HFFc6 (cell line): ENCODE measurements around the gene TOX2. TPM values are rescaled to one million over a fixed set of nuclear protein-coding genes. Genes with fewer than 3 reads are reported as not detected.

ENCODE experiments used
- DNase-seq: peaks from one replicate; pipeline ENCODE4 v3.0.0-alpha.2; 2018
- H3K27ac Mint-ChIP-seq: 2 replicates; pipeline ENCODE4 v1.8.0; 2020; ENCODE audit warnings: mild to moderate bottlenecking, mixed read lengths
- H3K27me3 Mint-ChIP-seq: 2 replicates; pipeline ENCODE4 v1.8.0; 2021; ENCODE audit warnings: mild to moderate bottlenecking, moderate library complexity, mixed read lengths; ENCODE audit not compliant: insufficient read depth
- H3K36me3 Mint-ChIP-seq: 2 replicates; pipeline ENCODE4 v1.8.0; 2021; ENCODE audit warnings: low read depth, mixed read lengths
- H3K4me1 Mint-ChIP-seq: 2 replicates; pipeline ENCODE4 v1.8.0; 2020; ENCODE audit warnings: low read depth, mixed read lengths
- H3K4me3 Mint-ChIP-seq: 2 replicates; pipeline ENCODE4 v1.8.0; 2020; ENCODE audit warnings: mild to moderate bottlenecking, moderate library complexity, mixed read lengths
- H3K9me3 Mint-ChIP-seq: 2 replicates; pipeline ENCODE4 v1.8.0; 2020; ENCODE audit warnings: mild to moderate bottlenecking, mixed read lengths
- total RNA-seq, 6 experiments: library from RNA; stranded (reverse); fragmentation: NEBNext Ultra II Directional; extraction: Animal tissue kit (Norgen Biotek cat#: 25700); gene quantifications; 2 replicates in 1 of 6; 3 replicates in 5 of 6; pipeline ENCODE4 v1.2.3, GENCODE V29; 2021
- TF ChIP-seq, protein P1 (sequence below): fragments of 200-600 bp; sonication (generic); IDR thresholded peaks from 2 replicates; pipeline ENCODE4 v1.5.0; 2021; ENCODE audit warnings: antibody characterized with exemption, mild to moderate bottlenecking

Gene TOX2
- total RNA-seq, 6 experiments from 2014 or later = 46.1 to 68.2 (median 60.2) TPM

DNA sequence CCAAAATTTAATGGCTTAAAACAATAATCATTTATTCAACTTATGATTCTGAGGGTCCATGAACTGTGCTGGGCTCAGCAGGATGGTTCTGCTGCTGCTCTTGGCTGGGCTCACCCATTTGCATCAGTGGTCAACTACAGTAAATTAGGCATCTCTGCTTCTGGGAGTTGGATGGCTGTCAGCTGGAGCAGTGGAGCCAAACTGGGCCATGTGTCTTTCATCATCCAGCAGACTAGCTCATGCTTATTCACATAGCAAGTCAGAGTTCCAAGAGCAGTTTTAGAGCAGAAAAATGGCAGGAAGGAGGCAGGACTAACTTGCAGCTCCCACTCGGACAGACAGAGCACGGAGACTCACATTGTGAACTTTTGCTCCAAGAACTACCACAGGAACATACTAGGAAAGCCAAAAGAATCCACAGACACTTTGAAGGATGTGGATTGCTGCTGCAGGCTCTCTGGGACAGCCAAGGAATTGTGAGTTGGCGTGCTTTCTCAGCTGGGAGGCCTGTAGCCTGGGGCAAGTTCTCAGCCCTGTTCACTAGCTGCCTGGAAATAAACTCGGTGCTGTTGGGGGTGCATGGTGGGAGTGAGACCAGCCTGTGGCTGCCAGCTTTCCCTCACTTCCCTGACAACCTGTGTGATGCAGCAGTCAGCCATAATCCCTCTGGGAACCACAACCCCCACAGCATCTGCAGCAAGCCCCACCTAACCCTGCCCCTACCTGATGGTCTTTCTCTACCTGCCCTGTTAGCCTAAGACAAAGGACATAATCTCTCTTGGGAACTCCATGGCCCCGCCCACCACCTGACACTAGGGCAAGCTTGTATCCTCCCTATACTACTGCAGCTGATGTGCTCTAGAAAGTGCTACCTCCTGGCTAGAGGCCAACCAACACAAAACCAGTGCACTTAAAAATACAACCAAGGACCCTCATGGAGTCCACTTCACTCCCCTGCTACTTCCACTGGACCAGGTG is 143.3 kb downstream of the TOX2 start:
- Mint-ChIP-seq H3K27ac (no peak overlapping the region), H3K4me3 (no peak overlapping the region), H3K27me3 (no peaks in the 10 kb centered on the region; the same call in 1 of the 2 replicates), H3K9me3 (peaks cover 6% of the 10 kb centered on the region; the same call in 1 of the 2 replicates), H3K36me3 (peaks cover 72% of the 10 kb centered on the region), H3K4me1 (peaks cover 26% of the 10 kb centered on the region)
- no peak for DNase-seq
- TF ChIP-seq, protein P1, sequence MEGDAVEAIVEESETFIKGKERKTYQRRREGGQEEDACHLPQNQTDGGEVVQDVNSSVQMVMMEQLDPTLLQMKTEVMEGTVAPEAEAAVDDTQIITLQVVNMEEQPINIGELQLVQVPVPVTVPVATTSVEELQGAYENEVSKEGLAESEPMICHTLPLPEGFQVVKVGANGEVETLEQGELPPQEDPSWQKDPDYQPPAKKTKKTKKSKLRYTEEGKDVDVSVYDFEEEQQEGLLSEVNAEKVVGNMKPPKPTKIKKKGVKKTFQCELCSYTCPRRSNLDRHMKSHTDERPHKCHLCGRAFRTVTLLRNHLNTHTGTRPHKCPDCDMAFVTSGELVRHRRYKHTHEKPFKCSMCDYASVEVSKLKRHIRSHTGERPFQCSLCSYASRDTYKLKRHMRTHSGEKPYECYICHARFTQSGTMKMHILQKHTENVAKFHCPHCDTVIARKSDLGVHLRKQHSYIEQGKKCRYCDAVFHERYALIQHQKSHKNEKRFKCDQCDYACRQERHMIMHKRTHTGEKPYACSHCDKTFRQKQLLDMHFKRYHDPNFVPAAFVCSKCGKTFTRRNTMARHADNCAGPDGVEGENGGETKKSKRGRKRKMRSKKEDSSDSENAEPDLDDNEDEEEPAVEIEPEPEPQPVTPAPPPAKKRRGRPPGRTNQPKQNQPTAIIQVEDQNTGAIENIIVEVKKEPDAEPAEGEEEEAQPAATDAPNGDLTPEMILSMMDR = no peak

GRCh38 chr20:44064501-44065400 is 150.1 kb downstream of the TOX2 start:
- Mint-ChIP-seq H3K9me3 (peaks cover 6% of the 10 kb centered on the region; the same call in 1 of the 2 replicates), H3K27ac (no peak overlapping the region), H3K27me3 (peaks cover 3% of the 10 kb centered on the region), H3K36me3 (peaks cover 33% of the 10 kb centered on the region), H3K4me3 (no peak overlapping the region), H3K4me1 (peaks cover 26% of the 10 kb centered on the region)
- DNase-seq = no peak
- TF ChIP-seq, protein P1 = no peak

- peaks cover 23% of the 10 kb centered on the region for H3K4me1 Mint-ChIP-seq
- H3K9me3 Mint-ChIP-seq = peaks cover 6% of the 10 kb centered on the region; the same call in 1 of the 2 replicates
- no peak overlapping the region for H3K27ac Mint-ChIP-seq
- peaks cover 3% of the 10 kb centered on the region for H3K27me3 Mint-ChIP-seq
- no peak for DNase-seq
- no peak overlapping the region for H3K4me3 Mint-ChIP-seq
- H3K36me3 Mint-ChIP-seq = peaks cover 26% of the 10 kb centered on the region
- TF ChIP-seq, protein P1 = no peak
Observed at GRCh38 chr20:44065401-44066340, 151.0 kb downstream of the TOX2 start.

GRCh38 chr20:44066645-44067606 is 152.3 kb downstream of the TOX2 start:
- peaks cover 16% of the 10 kb centered on the region for H3K36me3 Mint-ChIP-seq
- peaks cover 11% of the 10 kb centered on the region for H3K4me1 Mint-ChIP-seq
- no peak overlapping the region; the same call in 1 of the 2 replicates for H3K27ac Mint-ChIP-seq
- no peak for DNase-seq
- peaks cover 4% of the 10 kb centered on the region for H3K27me3 Mint-ChIP-seq
- peaks cover under 1% of the 10 kb centered on the region; the same call in 1 of the 2 replicates for H3K9me3 Mint-ChIP-seq
- no peak overlapping the region for H3K4me3 Mint-ChIP-seq
- TF ChIP-seq, protein P1 = no peak
